ENCODE data around the gene PDE6H. TPM values are rescaled to one million over a fixed set of nuclear protein-coding genes. Genes with fewer than 3 reads are reported as not detected.

PDE6H gene
- total RNA-seq, 1 donor from 2014 or later, result not detected

DNA sequence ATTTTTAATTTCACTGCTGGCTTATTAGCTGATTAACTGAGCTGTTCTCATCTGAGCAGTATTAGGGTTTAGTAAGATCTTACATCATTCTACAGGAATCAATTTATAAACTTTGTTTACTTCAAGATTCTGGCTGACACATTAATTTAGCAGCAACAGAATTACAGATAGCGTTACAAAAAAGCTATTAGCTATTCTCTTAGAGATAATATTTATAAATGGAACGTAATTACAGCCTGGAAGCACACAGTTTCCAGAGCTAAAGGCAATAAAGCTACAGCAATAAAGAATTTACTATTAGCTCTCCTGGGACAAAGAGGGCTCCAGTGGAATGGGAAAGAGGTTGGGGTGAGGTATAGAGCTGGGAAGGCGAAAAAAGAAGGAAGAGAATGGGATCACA is 34.7 kb downstream of the PDE6H start:
- H2AFZ ChIP-seq (replicated peaks), result no peak overlapping the region
- no peak overlapping the region for H3K27ac Mint-ChIP-seq
- no peak overlapping the region for H3K9ac ChIP-seq
- H3K27me3 Mint-ChIP-seq (ENCODE audit: insufficient read depth, low read depth), result peaks cover 3% of the 10 kb centered on the region
- H3K27me3 ChIP-seq, result no peaks in the 10 kb centered on the region
- H3K9me3 ChIP-seq (ENCODE audit: low read depth), result no peaks in the 10 kb centered on the region
- no peak for DNase-seq (ENCODE audit: low spot score)
- H3F3A ChIP-seq (ENCODE audit: low read depth), result no peaks in the 10 kb centered on the region
- H3K27ac ChIP-seq, result no peak overlapping the region
- no peaks in the 10 kb centered on the region for H4K20me1 ChIP-seq (ENCODE audit: low read depth)
- no peaks in the 10 kb centered on the region for H3K9me3 Mint-ChIP-seq
- no peaks in the 10 kb centered on the region for H3K4me1 ChIP-seq
- H3K79me2 ChIP-seq (ENCODE audit: low read depth), result no peaks in the 10 kb centered on the region
- no peak overlapping the region for H3K4me3 Mint-ChIP-seq
- peaks cover 5% of the 10 kb centered on the region for H3K4me1 Mint-ChIP-seq
- H3K4me3 ChIP-seq, result no peak overlapping the region
- H3K36me3 ChIP-seq, result no peaks in the 10 kb centered on the region
- H3K36me3 Mint-ChIP-seq, result no peaks in the 10 kb centered on the region
- TF ChIP-seq EZH2phosphoT487 (IDR thresholded peaks at IDR 0.05) (no peak), EZH2 (IDR thresholded peaks at IDR 0.05) (no peak), CTCF (IDR thresholded peaks at IDR 0.05) (no peak)
- H3K4me2 ChIP-seq, result no peak overlapping the region

DNA sequence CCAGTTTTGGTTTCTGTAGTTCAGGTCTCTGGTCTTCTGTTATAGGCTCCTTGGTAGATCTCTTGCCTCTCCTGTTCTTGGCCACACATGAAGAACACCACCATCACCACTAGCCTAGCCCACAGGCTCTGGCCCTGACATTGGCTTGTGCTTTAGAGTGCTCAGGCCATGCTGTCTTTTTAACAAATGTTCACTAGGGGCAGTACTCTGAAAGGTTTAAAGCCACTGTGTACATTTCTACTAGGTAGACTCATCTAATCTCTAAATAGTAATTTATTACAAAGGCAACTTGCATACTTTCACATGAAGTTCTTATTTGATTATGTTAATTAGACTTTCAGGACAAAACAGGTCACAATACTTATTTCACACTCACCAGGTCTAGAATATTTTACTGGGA is 38.3 kb downstream of the PDE6H start:
- no peaks in the 10 kb centered on the region for H3K9me3 ChIP-seq (ENCODE audit: low read depth)
- no peak overlapping the region for H2AFZ ChIP-seq (replicated peaks)
- no peaks in the 10 kb centered on the region for H3K79me2 ChIP-seq (ENCODE audit: low read depth)
- Mint-ChIP-seq H3K27me3 (ENCODE audit: insufficient read depth, low read depth) (peaks cover 3% of the 10 kb centered on the region), H3K4me3 (no peak overlapping the region), H3K36me3 (no peaks in the 10 kb centered on the region), H3K9me3 (no peaks in the 10 kb centered on the region), H3K27ac (no peak overlapping the region), H3K4me1 (no peaks in the 10 kb centered on the region)
- no peak overlapping the region for H3K4me3 ChIP-seq
- no peaks in the 10 kb centered on the region for H3K36me3 ChIP-seq
- no peaks in the 10 kb centered on the region for H4K20me1 ChIP-seq (ENCODE audit: low read depth)
- no peak overlapping the region for H3K4me2 ChIP-seq
- no peak for TF ChIP-seq EZH2 (IDR thresholded peaks at IDR 0.05)
- peak; percentile 33 for TF ChIP-seq CTCF (IDR thresholded peaks at IDR 0.05)
- no peaks in the 10 kb centered on the region for H3K27me3 ChIP-seq
- no peaks in the 10 kb centered on the region for H3F3A ChIP-seq (ENCODE audit: low read depth)
- no peak overlapping the region for H3K9ac ChIP-seq
- no peaks in the 10 kb centered on the region for H3K4me1 ChIP-seq
- no peak for DNase-seq (ENCODE audit: low spot score)
- H3K27ac ChIP-seq, result no peak overlapping the region

- Mint-ChIP-seq H3K36me3 (no peaks in the 10 kb centered on the region), H3K4me1 (no peaks in the 10 kb centered on the region), H3K27ac (no peak overlapping the region), H3K27me3 (ENCODE audit: insufficient read depth, low read depth) (peaks cover 2% of the 10 kb centered on the region), H3K9me3 (no peaks in the 10 kb centered on the region), H3K4me3 (no peak overlapping the region)
- no peak overlapping the region for H3K9ac ChIP-seq
- H3K9me3 ChIP-seq (ENCODE audit: low read depth), result no peaks in the 10 kb centered on the region
- H3K27me3 ChIP-seq, result no peaks in the 10 kb centered on the region
- H3F3A ChIP-seq (ENCODE audit: low read depth), result no peaks in the 10 kb centered on the region
- no peak overlapping the region for H2AFZ ChIP-seq (replicated peaks)
- no peaks in the 10 kb centered on the region for H4K20me1 ChIP-seq (ENCODE audit: low read depth)
- TF ChIP-seq EZH2 (IDR thresholded peaks at IDR 0.05) (no peak), EZH2phosphoT487 (IDR thresholded peaks at IDR 0.05) (no peak), CTCF (IDR thresholded peaks at IDR 0.05) (no peak)
- no peak overlapping the region for H3K27ac ChIP-seq
- H3K4me3 ChIP-seq, result no peak overlapping the region
- no peak overlapping the region for H3K4me2 ChIP-seq
- DNase-seq (ENCODE audit: low spot score), result no peak
- H3K4me1 ChIP-seq, result no peaks in the 10 kb centered on the region
- no peaks in the 10 kb centered on the region for H3K36me3 ChIP-seq
- no peaks in the 10 kb centered on the region for H3K79me2 ChIP-seq (ENCODE audit: low read depth)
These were observed 40.9 kb downstream of the PDE6H start for GRCh38 chr12:15013634-15014179.

Measured in neural progenitor cell (in vitro differentiated cells).